CD14-positive monocyte (primary cell): Measurements from ENCODE around the gene C17orf113. TPM values are rescaled to one million over a fixed set of nuclear protein-coding genes. Genes with fewer than 3 reads are reported as not detected.

Experiments
- DNase-seq, 3 donors: peaks; one replicate each; pipeline ENCODE4 v3.0.0-alpha.2; 2011 to 2022
- H2AFZ ChIP-seq: 2 replicates; pipeline ENCODE4 v1.6.0; 2012; ENCODE audit warnings: mild to moderate bottlenecking, low read depth, low read length, inconsistent platforms; ENCODE audit not compliant: insufficient read depth, poor library complexity, severe bottlenecking
- H3K27ac ChIP-seq, 2 donors: 1 replicate in 1 of 2; 2 replicates in 1 of 2; pipeline ENCODE4 v1.5.1; 2012 to 2013; ENCODE audit warnings: low read length in 2 of 2, control low read depth in 1 of 2, inconsistent platforms in 1 of 2, low read depth in 1 of 2, mild to moderate bottlenecking in 1 of 2
- H3K27me3 ChIP-seq, 2 donors: one replicate each; pipeline versions ENCODE4 v1.6.0 to v1.6.1; 2011 to 2013; ENCODE audit warnings: low read length in 2 of 2; ENCODE audit not compliant: control insufficient read depth in 2 of 2, insufficient read depth in 2 of 2
- H3K36me3 ChIP-seq, 2 donors: replicated peaks in 1 of 2; 1 replicate in 1 of 2; 2 replicates in 1 of 2; pipeline versions ENCODE4 v1.5.1 to v1.6.1; 2012 to 2013; ENCODE audit warnings: low read length in 2 of 2, control low read depth in 1 of 2, inconsistent platforms in 1 of 2, mild to moderate bottlenecking in 1 of 2; ENCODE audit not compliant: insufficient read depth in 2 of 2, control insufficient read depth in 1 of 2
- H3K4me1 ChIP-seq, 2 donors: 1 replicate in 1 of 2; 2 replicates in 1 of 2; pipeline versions ENCODE4 v1.5.1 to v1.6.1; 2012 to 2013; ENCODE audit warnings: low read length in 2 of 2, control low read depth in 1 of 2, inconsistent platforms in 1 of 2, mild to moderate bottlenecking in 1 of 2, moderate library complexity in 1 of 2; ENCODE audit not compliant: insufficient read depth in 2 of 2, control insufficient read depth in 1 of 2
- H3K4me2 ChIP-seq: replicated peaks from 2 replicates; pipeline ENCODE3; 2012; ENCODE audit warnings: low read length, moderate library complexity, mild to moderate bottlenecking; ENCODE audit not compliant: poor library complexity, severe bottlenecking; ENCODE audit errors: extremely low read depth
- H3K4me3 ChIP-seq, 3 experiments: fragments of 200-600 bp in 1 of 3; sonication (generic) in 1 of 3; replicated peaks in 1 of 3; 1 replicate in 2 of 3; 2 replicates in 1 of 3; pipeline ENCODE4 v1.5.1; 2011 to 2013; ENCODE audit warnings: low read length in 3 of 3, mild to moderate bottlenecking in 3 of 3, control low read depth in 2 of 3, low read depth in 2 of 3, inconsistent platforms in 1 of 3, moderate library complexity in 1 of 3
- H3K79me2 ChIP-seq: 2 replicates; pipeline ENCODE4 v1.6.0; 2012; ENCODE audit warnings: mild to moderate bottlenecking, control low read depth, inconsistent platforms, low read length, moderate library complexity; ENCODE audit not compliant: insufficient read depth
- H3K9ac ChIP-seq: 2 replicates; pipeline ENCODE4 v1.6.0; 2017; ENCODE audit warnings: low read length, mild to moderate bottlenecking; ENCODE audit not compliant: insufficient read depth, poor library complexity, severe bottlenecking
- H3K9me3 ChIP-seq, 2 donors: replicated peaks in 1 of 2; 1 replicate in 1 of 2; 2 replicates in 1 of 2; pipeline versions ENCODE4 v1.5.1 to v1.6.1; 2012 to 2013; ENCODE audit warnings: low read length in 2 of 2, control low read depth in 1 of 2; ENCODE audit not compliant: control insufficient read depth in 1 of 2, insufficient read depth in 1 of 2
- H4K20me1 ChIP-seq: 2 replicates; pipeline ENCODE4 v1.6.0; 2012; ENCODE audit warnings: mild to moderate bottlenecking, low read length, control low read depth, moderate library complexity; ENCODE audit not compliant: insufficient read depth
- H3K27ac Mint-ChIP-seq, 7 donors: one replicate each; pipeline ENCODE4 v1.8.0; 2020; ENCODE audit warnings: mild to moderate bottlenecking in 7 of 7, mixed read lengths in 7 of 7, moderate library complexity in 6 of 7, inconsistent platforms in 2 of 7
- H3K27me3 Mint-ChIP-seq, 3 donors: one replicate each; pipeline ENCODE4 v1.8.0; 2021 to 2022; ENCODE audit warnings: low read depth in 3 of 3, mild to moderate bottlenecking in 3 of 3, mixed read lengths in 3 of 3, moderate library complexity in 3 of 3, inconsistent platforms in 1 of 3
- H3K36me3 Mint-ChIP-seq, 2 donors: one replicate each; pipeline ENCODE4 v1.8.0; 2020; ENCODE audit warnings: mixed read lengths in 2 of 2, inconsistent platforms in 1 of 2, mild to moderate bottlenecking in 1 of 2
- H3K4me1 Mint-ChIP-seq: one replicate; pipeline ENCODE4 v1.8.0; 2020; ENCODE audit warnings: mild to moderate bottlenecking, mixed read lengths
- H3K4me3 Mint-ChIP-seq, 2 donors: one replicate each; pipeline ENCODE4 v1.8.0; 2020; ENCODE audit warnings: mild to moderate bottlenecking in 2 of 2, mixed read lengths in 2 of 2, moderate library complexity in 1 of 2
- H3K9me3 Mint-ChIP-seq, 7 donors: one replicate each; pipeline ENCODE4 v1.8.0; 2020 to 2022; ENCODE audit warnings: mixed read lengths in 7 of 7, mild to moderate bottlenecking in 6 of 7, moderate library complexity in 6 of 7, inconsistent platforms in 2 of 7
- CTCF ChIP-seq: fragments of 200-600 bp; IDR thresholded peaks from one replicate; pipeline ENCODE4 v1.8.0; 2022; ENCODE audit warnings: antibody characterized with exemption, mild to moderate bottlenecking
- WGBS: methylation state at CpG from one replicate; pipeline ENCODE4 v1.1.5; 2013; ENCODE audit warnings: missing lambda C conversion rate; ENCODE audit not compliant: insufficient coverage; 5-methylcytosine and 5-hydroxymethylcytosine counted together
- intact Hi-C, 2 donors: fragments of 100-400 bp; cut with micrococcal nuclease; formaldehyde crosslinking; loops; one replicate each; pipeline versions ENCODE4 v1.15.0 to v1.15.1; 2023
- polyA plus RNA-seq, 3 donors: library from polyadenylated mRNA; depleted of rRNA in 1 of 3; unstranded in 2 of 3; stranded (reverse) in 1 of 3; fragments of 300-500 nt in 2 of 3; fragments of >200 nt in 1 of 3; fragmentation: Illumina TruSeq in 2 of 3; gene quantifications; 1 replicate in 2 of 3; 2 replicates in 1 of 3; pipeline ENCODE4 v1.2.3, GENCODE V29; 2012 to 2021

The C17orf113 gene
- polyA plus RNA-seq, 3 donors: 0.20 to 0.52 (median 0.28) TPM

GRCh38 chr17:42065201-42065600, 14.8 kb upstream of the C17orf113 start:
- H3K9me3 Mint-ChIP-seq: no peaks in the 10 kb centered on the region
- no peaks in the 10 kb centered on the region for H4K20me1 ChIP-seq
- H3K4me3 Mint-ChIP-seq: no peak overlapping the region
- peaks cover 15 to 16% of the 10 kb centered on the region in 2 donors for H3K4me1 ChIP-seq
- peaks cover under 1 to 4% (median 2%) of the 10 kb centered on the region in 3 donors for H3K27me3 Mint-ChIP-seq
- no peak for DNase-seq
- WGBS: 60% methylated on average over 1 of the region's 2 CpGs
- intact Hi-C loops: loop anchor here in 1 of 2 donors (5.0 kb wide), 1 partner anchor 37 kb away; no protein-coding TSS in a partner anchor
- no peak overlapping the region for H3K9ac ChIP-seq
- TF ChIP-seq CTCF: no peak
- H3K36me3 ChIP-seq: no peaks in the 10 kb centered on the region
- no peaks in the 10 kb centered on the region for H3K79me2 ChIP-seq
- H3K27me3 ChIP-seq: no peaks in the 10 kb centered on the region
- no peak overlapping the region for H3K4me3 ChIP-seq
- H3K9me3 ChIP-seq: no peaks in the 10 kb centered on the region
- peak overlapping the region in 3 of 7 donors; percentile 62 to 79 (median 72) for H3K27ac Mint-ChIP-seq
- H3K27ac ChIP-seq: no peak overlapping the region
- no peaks in the 10 kb centered on the region for H3K36me3 Mint-ChIP-seq
- peaks cover 22% of the 10 kb centered on the region for H3K4me1 Mint-ChIP-seq
- H3K4me2 ChIP-seq: no peak overlapping the region
- H2AFZ ChIP-seq: no peak overlapping the region

- Mint-ChIP-seq H3K27ac (peak overlapping the region in 3 of 7 donors; percentile 80 to 95 (median 93)), H3K27me3 (peaks cover 0 to 3% (median 2%) of the 10 kb centered on the region in 3 donors), H3K4me3 (no peak overlapping the region), H3K9me3 (peaks cover 0 to 1% (median 0%) of the 10 kb centered on the region in 7 donors), H3K4me1 (peaks cover 27% of the 10 kb centered on the region), H3K36me3 (no peaks in the 10 kb centered on the region)
- H4K20me1 ChIP-seq: no peaks in the 10 kb centered on the region
- H3K27ac ChIP-seq: no peak overlapping the region
- H3K4me1 ChIP-seq: peaks cover 15 to 16% of the 10 kb centered on the region in 2 donors
- no peak overlapping the region for H3K4me3 ChIP-seq
- H3K4me2 ChIP-seq: no peak overlapping the region
- no peaks in the 10 kb centered on the region for H3K27me3 ChIP-seq
- H2AFZ ChIP-seq: no peak overlapping the region
- no peak for DNase-seq
- intact Hi-C loops: loop anchor here (2.0 to 5.0 kb wide), 3 partner anchors 35 to 50 kb away; partner anchors contain the start of genes DHX58 (in 1 of the 2) and DNAJC7 (in 1 of the 2)
- H3K79me2 ChIP-seq: no peaks in the 10 kb centered on the region
- no peaks in the 10 kb centered on the region for H3K36me3 ChIP-seq
- TF ChIP-seq CTCF: no peak
- no peaks in the 10 kb centered on the region for H3K9me3 ChIP-seq
- H3K9ac ChIP-seq: no peak overlapping the region
- WGBS: 96% methylated on average over 13 of the region's 14 CpGs
Observed at GRCh38 chr17:42062681-42063080, 12.3 kb upstream of the C17orf113 start.
